ENCODE data around the gene SEMA6B.

The SEMA6B gene

GRCh38 chr19:4554717-4555116 lies 4.8 kb downstream of the SEMA6B start:
- H3K4me2 ChIP-seq (ENCODE audit: low read length), result no peak overlapping the region
- H4K20me1 ChIP-seq (ENCODE audit: control insufficient read depth, insufficient read depth, low read depth, low read length), result no peaks in the 10 kb centered on the region
- no peaks in the 10 kb centered on the region for H3K36me3 ChIP-seq (ENCODE audit: control insufficient read depth, low read length)
- no peak overlapping the region for H3K27ac ChIP-seq (ENCODE audit: low read depth, low read length)
- no peaks in the 10 kb centered on the region for H3K4me1 ChIP-seq (ENCODE audit: control insufficient read depth, low read length)
- no peak overlapping the region for H3K4me3 ChIP-seq (ENCODE audit: low read length)
- 0 out of 2 replicates have a peak, but pooled peaks cover 3% of the 10 kb centered on the region for H3F3A ChIP-seq (ENCODE audit: control insufficient read depth, insufficient read depth)
- TF ChIP-seq EZH2phosphoT487 (IDR thresholded peaks at IDR 0.05; ENCODE audit: borderline replicate concordance, low read length) (no peak), CTCF (IDR thresholded peaks at IDR 0.05; ENCODE audit: low read depth, low read length, poor library complexity, severe bottlenecking) (no peak)
- no peaks in the 10 kb centered on the region for H3K9me3 ChIP-seq (ENCODE audit: control insufficient read depth, insufficient read depth, low read length)
- H3K9me2 ChIP-seq (replicated peaks; ENCODE audit: control insufficient read depth, low read length), result no peaks in the 10 kb centered on the region
- no peaks in the 10 kb centered on the region for H3K79me2 ChIP-seq (ENCODE audit: control insufficient read depth, low read length)
- H3K27me3 ChIP-seq (ENCODE audit: control insufficient read depth, low read length), result no peaks in the 10 kb centered on the region

DNA sequence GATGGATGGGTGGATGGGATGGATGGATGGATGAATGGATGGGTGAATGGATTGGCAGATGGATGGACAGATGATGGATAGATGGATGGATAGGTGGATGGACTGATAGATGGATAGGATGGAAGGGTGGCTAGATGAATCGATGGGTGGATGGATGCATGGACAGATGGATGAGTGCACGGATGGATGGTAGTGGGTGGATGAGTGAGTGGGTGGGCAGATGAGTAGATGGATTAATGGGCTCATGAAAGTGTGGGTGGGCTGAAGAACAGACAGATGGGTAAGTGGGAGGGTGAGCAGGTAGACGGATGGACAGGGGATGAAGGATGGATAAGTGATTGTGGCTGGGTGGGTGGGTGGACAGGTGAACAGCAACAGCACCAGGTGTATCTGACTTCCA lies 5.7 kb downstream of the SEMA6B start:
- Histone ChIP-seq H3F3A (ENCODE audit: control insufficient read depth, insufficient read depth) (0 out of 2 replicates have a peak, but pooled peaks cover 3% of the 10 kb centered on the region), H3K36me3 (ENCODE audit: control insufficient read depth, low read length) (no peaks in the 10 kb centered on the region)
- no peak for TF ChIP-seq CTCF (IDR thresholded peaks at IDR 0.05; ENCODE audit: low read depth, low read length, poor library complexity, severe bottlenecking)

DNA sequence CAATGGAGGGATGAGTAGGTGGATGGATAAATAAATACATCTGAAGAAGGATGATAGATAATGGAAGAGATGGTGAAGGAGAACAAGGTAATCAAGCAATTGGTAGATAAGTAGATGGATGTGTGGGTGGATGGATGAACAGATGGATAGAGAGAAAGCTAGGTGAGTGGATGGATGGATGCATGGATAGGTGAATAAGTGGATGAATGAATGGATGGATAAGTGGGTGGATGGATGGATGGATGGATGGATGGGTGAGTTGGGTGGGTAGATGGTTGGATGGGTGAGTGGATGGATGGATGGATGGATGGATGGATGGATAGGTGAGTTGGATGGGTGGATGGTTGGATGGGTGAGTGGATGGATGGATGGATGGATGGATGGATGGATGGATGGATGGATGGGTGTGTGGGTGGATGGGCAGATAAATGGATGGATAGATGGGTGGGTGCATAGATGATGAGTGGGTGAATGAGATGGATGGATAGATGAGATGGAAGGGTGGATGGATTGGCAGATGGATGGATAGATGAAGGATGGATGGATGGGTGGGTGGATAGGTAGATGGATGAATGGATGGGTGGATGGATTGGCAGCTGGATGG lies 6.3 kb downstream of the SEMA6B start:
- Histone ChIP-seq H3K27ac (ENCODE audit: low read depth, low read length) (no peak overlapping the region), H3K79me2 (ENCODE audit: control insufficient read depth, low read length) (no peaks in the 10 kb centered on the region), H3K36me3 (ENCODE audit: control insufficient read depth, low read length) (no peaks in the 10 kb centered on the region), H3K9me2 (replicated peaks; ENCODE audit: control insufficient read depth, low read length) (no peaks in the 10 kb centered on the region), H3K4me2 (ENCODE audit: low read length) (no peak overlapping the region), H3K9me3 (ENCODE audit: control insufficient read depth, insufficient read depth, low read length) (no peaks in the 10 kb centered on the region), H3K4me1 (ENCODE audit: control insufficient read depth, low read length) (no peaks in the 10 kb centered on the region), H3K4me3 (ENCODE audit: low read length) (no peak overlapping the region), H3K27me3 (ENCODE audit: control insufficient read depth, low read length) (no peaks in the 10 kb centered on the region), H4K20me1 (ENCODE audit: control insufficient read depth, insufficient read depth, low read depth, low read length) (no peaks in the 10 kb centered on the region), H3F3A (ENCODE audit: control insufficient read depth, insufficient read depth) (no peaks in the 10 kb centered on the region)
- no peak for TF ChIP-seq EZH2phosphoT487 (IDR thresholded peaks at IDR 0.05; ENCODE audit: borderline replicate concordance, low read length)
- TF ChIP-seq CTCF (IDR thresholded peaks at IDR 0.05; ENCODE audit: low read depth, low read length, poor library complexity, severe bottlenecking), result no peak

More for the DNA sequence above, 5.7 kb downstream of the SEMA6B start:
- H3K27me3 ChIP-seq (ENCODE audit: control insufficient read depth, low read length), result no peaks in the 10 kb centered on the region
- no peak overlapping the region for H3K4me3 ChIP-seq (ENCODE audit: low read length)
- no peaks in the 10 kb centered on the region for H4K20me1 ChIP-seq (ENCODE audit: control insufficient read depth, insufficient read depth, low read depth, low read length)
- H3K27ac ChIP-seq (ENCODE audit: low read depth, low read length), result no peak overlapping the region
- H3K4me1 ChIP-seq (ENCODE audit: control insufficient read depth, low read length), result no peaks in the 10 kb centered on the region
- H3K9me2 ChIP-seq (replicated peaks; ENCODE audit: control insufficient read depth, low read length), result no peaks in the 10 kb centered on the region
- H3K79me2 ChIP-seq (ENCODE audit: control insufficient read depth, low read length), result no peaks in the 10 kb centered on the region
- H3K9me3 ChIP-seq (ENCODE audit: control insufficient read depth, insufficient read depth, low read length), result no peaks in the 10 kb centered on the region
- H3K4me2 ChIP-seq (ENCODE audit: low read length), result no peak overlapping the region

All from DOHH2 (cell line).